Bronchial epithelial cell (primary cell): ENCODE results near the gene AGBL5. TPM values are rescaled to one million over a fixed set of nuclear protein-coding genes. Genes with fewer than 3 reads are reported as not detected.

ENCODE experiments used
- DNase-seq: peaks from one replicate; pipeline ENCODE4 v3.0.0-alpha.2; 2010; ENCODE audit warnings: low read depth
- FAIRE-seq: peaks from 2 replicates; lab custom pipeline; 2011; peaks lifted over from hg19 to GRCh38; lab: Jason Lieb, UNC
- H3K27me3 ChIP-seq: 2 replicates; pipeline ENCODE4 v1.5.1; 2011; ENCODE audit warnings: low read length; ENCODE audit not compliant: control insufficient read depth, insufficient read depth
- H3K36me3 ChIP-seq: 2 replicates; pipeline ENCODE4 v1.5.1; 2011; ENCODE audit warnings: low read length; ENCODE audit not compliant: control insufficient read depth, insufficient read depth
- H3K4me3 ChIP-seq: 2 replicates; pipeline ENCODE4 v1.5.1; 2011; ENCODE audit warnings: mild to moderate bottlenecking, low read depth, low read length, control low read depth
- total RNA-seq: library from RNA; depleted of rRNA; stranded (reverse); fragments of >200 nt; gene quantifications from 2 replicates; pipeline ENCODE4 v1.2.1, GENCODE V29; 2014
- TF ChIP-seq, protein P1 (sequence below): IDR thresholded peaks from 2 replicates; pipeline ENCODE4 v1.5.1; 2011; ENCODE audit warnings: mild to moderate bottlenecking, moderate library complexity, low read length, control low read depth, inconsistent platforms; ENCODE audit not compliant: insufficient read depth, severe bottlenecking

The AGBL5 gene
- total RNA-seq, 1 donor from 2014 or later: 9.2 TPM

DNA sequence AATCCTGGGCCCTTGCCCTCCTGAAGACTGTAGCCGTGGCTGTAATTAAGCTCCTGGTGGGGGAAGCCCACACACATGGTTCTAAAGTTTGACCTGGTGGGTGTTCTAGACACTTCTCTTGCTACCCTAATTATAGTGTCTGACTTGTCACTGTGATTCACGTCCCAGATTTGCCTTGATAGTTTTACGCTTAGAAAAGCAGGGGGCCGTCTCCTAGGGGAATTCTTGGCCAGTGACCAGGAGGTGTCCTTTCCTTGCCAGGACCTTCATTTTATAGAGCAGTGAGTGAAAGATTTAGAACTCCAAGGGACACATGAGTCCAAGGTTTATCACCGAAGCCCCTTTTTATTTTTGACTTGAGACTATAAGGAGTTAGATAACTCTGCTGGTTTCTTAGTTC is 9.7 kb upstream of the AGBL5 start:
- TF ChIP-seq, protein P1, sequence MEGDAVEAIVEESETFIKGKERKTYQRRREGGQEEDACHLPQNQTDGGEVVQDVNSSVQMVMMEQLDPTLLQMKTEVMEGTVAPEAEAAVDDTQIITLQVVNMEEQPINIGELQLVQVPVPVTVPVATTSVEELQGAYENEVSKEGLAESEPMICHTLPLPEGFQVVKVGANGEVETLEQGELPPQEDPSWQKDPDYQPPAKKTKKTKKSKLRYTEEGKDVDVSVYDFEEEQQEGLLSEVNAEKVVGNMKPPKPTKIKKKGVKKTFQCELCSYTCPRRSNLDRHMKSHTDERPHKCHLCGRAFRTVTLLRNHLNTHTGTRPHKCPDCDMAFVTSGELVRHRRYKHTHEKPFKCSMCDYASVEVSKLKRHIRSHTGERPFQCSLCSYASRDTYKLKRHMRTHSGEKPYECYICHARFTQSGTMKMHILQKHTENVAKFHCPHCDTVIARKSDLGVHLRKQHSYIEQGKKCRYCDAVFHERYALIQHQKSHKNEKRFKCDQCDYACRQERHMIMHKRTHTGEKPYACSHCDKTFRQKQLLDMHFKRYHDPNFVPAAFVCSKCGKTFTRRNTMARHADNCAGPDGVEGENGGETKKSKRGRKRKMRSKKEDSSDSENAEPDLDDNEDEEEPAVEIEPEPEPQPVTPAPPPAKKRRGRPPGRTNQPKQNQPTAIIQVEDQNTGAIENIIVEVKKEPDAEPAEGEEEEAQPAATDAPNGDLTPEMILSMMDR: no peak
- FAIRE-seq (no peak), DNase-seq (no peak)
- Histone ChIP-seq H3K4me3 (no peak overlapping the region), H3K36me3 (peaks cover 28% of the 10 kb centered on the region), H3K27me3 (no peaks in the 10 kb centered on the region)

DNA sequence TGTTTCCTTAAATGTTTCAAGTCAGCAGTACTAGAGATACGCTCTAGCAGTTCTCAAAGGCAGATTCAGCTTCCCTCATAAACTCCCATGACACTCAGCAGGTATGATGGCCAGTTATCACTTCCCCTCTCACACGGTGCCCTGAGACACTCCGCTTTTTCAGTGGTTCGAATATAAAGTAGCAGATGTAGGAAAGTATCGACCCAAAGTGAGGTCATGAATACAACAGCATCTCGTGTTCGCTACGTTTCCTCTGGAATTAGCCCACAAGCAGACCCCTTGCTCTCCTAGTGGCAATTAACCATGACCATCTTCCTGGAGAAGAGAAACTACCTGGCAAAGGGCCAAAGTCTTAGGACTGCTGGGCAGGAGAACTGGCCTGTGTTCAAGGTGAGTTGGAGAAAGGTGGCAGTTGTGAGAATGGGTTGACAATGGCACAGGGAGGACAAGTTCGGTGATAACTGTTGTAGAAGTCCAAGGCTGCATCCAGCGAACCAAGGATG is 9.3 kb upstream of the AGBL5 start:
- TF ChIP-seq, protein P1: no peak
- no peak for DNase-seq
- peaks cover 24% of the 10 kb centered on the region for H3K36me3 ChIP-seq
- no peak for FAIRE-seq
- no peaks in the 10 kb centered on the region for H3K27me3 ChIP-seq
- no peak overlapping the region for H3K4me3 ChIP-seq

DNA sequence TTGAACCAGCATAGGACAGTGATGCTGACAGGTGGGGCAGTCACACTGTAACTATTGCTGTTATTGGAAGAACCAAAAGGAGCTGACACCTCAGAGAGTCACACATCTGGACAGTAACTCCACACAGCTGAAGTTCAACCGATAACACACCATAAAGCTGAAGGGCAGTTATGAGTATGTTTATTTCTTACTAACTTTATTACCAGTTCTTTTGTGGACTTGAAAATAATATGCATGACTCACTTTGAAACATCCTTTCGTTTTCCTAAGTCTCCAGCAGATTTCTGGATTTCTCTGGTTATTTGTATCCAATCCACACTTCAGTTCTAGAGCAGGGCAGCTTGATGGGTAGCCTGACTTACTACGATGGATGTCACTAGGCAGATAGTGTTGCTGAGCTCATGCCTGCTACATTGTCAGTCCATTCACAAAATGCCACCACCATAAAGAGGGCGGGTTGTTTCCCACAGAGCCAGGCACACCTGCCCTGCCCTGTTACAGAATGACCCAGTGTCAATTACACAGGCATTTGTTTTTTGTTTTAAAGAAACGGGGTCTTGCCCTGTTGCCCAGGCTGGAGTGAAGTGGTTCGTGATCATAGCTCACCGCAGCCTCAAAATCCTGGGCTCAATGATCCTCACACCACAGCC is 8.4 kb upstream of the AGBL5 start:
- TF ChIP-seq, protein P1: no peak
- FAIRE-seq: no peak
- H3K27me3 ChIP-seq: no peaks in the 10 kb centered on the region
- H3K4me3 ChIP-seq: no peak overlapping the region
- H3K36me3 ChIP-seq: peaks cover 15% of the 10 kb centered on the region
- no peak for DNase-seq

DNA sequence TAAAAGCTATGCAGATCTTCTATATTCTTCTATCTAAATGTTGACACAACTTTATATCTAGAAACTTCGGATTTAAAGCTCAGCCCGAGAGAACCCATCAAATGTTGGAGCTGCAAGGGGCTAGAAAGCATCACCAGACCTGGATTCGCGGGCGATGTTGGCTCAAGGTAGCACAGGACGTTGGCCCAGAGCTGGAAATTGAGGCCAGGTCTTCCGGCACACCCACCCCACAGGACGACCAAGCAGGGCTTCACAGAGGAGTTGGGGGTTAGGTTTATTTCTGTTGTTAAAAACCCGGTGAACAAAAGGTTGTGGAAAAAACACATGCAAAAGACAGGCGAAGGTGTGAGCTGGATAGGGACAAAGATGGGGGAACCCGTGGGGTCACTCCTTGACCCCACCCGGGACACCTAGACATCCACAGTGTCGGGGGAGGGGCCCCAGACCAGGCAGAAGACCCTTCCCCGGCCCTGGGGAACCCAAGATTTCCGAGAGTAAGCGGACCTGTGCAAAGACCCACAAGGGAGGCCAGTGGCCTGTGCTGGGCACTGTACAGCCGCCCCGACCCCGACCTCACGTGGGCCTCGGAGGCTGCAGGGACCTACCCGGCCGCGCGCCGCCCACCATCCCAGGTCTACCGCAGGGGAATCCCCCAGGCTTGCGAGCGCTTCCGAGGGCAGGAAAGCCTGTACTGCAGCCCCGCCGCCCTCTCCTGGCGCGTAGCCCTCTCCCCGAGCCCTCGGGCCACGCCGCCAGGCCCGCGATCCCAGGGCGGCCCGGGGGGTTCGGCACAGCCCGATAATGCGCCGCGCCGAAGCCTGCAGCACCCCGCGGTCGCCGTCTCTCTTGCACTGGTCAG is 1.8 kb upstream of the AGBL5 start:
- no peak for DNase-seq
- H3K27me3 ChIP-seq: no peaks in the 10 kb centered on the region
- TF ChIP-seq, protein P1: no peak
- peak overlapping the region; percentile 83 for H3K4me3 ChIP-seq
- FAIRE-seq: no peak
- H3K36me3 ChIP-seq: peaks cover 3% of the 10 kb centered on the region

DNA sequence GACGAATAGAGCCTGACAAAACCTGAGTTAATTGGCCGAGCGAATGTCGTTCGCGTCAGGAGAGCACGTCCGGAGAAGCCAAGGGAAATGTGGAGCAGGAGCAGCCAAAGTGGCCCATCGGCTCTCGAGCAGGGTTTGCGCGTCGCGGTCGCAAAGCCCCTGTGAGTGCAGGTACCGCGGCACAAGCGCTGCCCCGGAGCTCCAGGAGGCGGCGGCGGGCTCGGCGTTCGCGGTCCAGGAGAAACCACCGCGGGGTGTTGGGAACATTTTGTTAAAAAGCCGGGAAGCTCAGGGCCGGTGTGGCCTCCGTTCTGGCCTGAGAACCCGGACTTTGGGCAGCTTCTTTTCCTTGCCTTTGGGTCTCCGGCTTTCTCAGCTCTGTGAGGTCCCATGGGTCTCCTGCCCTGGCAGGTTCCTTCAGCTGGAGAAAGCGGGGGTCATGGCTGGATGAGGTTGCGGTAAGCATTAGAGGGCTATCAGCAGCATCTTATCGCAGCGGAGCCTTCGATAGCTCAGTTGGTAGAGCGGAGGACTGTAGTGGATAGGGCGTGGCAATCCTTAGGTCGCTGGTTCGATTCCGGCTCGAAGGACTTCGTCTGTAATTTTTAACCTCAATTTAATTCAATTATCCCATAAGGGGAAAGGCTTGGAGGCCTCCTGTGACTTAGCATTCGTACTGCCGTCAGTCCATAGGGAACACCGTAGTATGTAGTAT is 1.0 kb upstream of the AGBL5 start:
- Histone ChIP-seq H3K27me3 (no peaks in the 10 kb centered on the region), H3K4me3 (peak overlapping the region; percentile 83), H3K36me3 (peaks cover 10% of the 10 kb centered on the region)
- TF ChIP-seq, protein P1: peak; percentile 44
- peak; percentile 94 for DNase-seq
- no peak for FAIRE-seq
